H1 (cell line): ENCODE results near the gene DDX49. TPM values are rescaled to one million over a fixed set of nuclear protein-coding genes. Genes with fewer than 3 reads are reported as not detected.

Source experiments
- BACH1 ChIP-seq: IDR thresholded peaks from 2 replicates; pipeline ENCODE4 v1.6.1; 2012; ENCODE audit warnings: low read length, improper control_type of control experiment
- CTBP2 ChIP-seq: IDR thresholded peaks from 2 replicates; pipeline ENCODE4 v1.7.0; 2011; ENCODE audit warnings: borderline replicate concordance, mild to moderate bottlenecking, moderate library complexity, mixed read lengths, low read length; ENCODE audit not compliant: insufficient read depth, insufficient read length
- GTF2F1 ChIP-seq: IDR thresholded peaks from 2 replicates; pipeline ENCODE4 v1.6.1; 2012; ENCODE audit warnings: low read depth, low read length, improper control_type of control experiment, borderline replicate concordance
- RFX5 ChIP-seq: IDR thresholded peaks from 2 replicates; pipeline ENCODE4 v1.6.1; 2011; ENCODE audit warnings: low read depth, low read length, improper control_type of control experiment, borderline replicate concordance
- SUZ12 ChIP-seq: fragments of 200-600 bp; sonication (generic); IDR thresholded peaks from 2 replicates; pipeline ENCODE4 v1.6.1; 2012; ENCODE audit warnings: mild to moderate bottlenecking, inconsistent platforms, low read length, moderate library complexity, mixed read lengths
- TAF1 ChIP-seq: IDR thresholded peaks from 2 replicates; pipeline ENCODE4 v1.6.1; 2011; ENCODE audit warnings: mild to moderate bottlenecking, low read depth, low read length
- YY1 ChIP-seq: IDR thresholded peaks from 2 replicates; pipeline ENCODE4 v1.6.1; 2011; ENCODE audit warnings: low read depth, mild to moderate bottlenecking, low read length
- polyA plus RNA-seq, 7 experiments: library from polyadenylated mRNA; depleted of rRNA in 3 of 7; stranded (reverse) in 5 of 7; unstranded in 2 of 7; fragments of >200 nt in 5 of 7; fragments of 200-250 nt in 2 of 7; gene quantifications; 1 replicate in 5 of 7; 2 replicates in 1 of 7; 4 replicates in 1 of 7; pipeline versions ENCODE4 v1.2.1 to v1.2.3, GENCODE V29; 2011 to 2013; ENCODE audit warnings: missing spikeins in 2 of 7, mixed read lengths in 2 of 7
- total RNA-seq: library from RNA; stranded (reverse); fragmentation: NEBNext Ultra II Directional; extraction: Animal tissue kit (Norgen Biotek cat#: 25700); gene quantifications from 2 replicates; pipeline ENCODE4 v1.2.1, GENCODE V29; 2021
- TF ChIP-seq, protein P1 (sequence below): IDR thresholded peaks from 2 replicates; pipeline ENCODE4 v1.6.1; 2011; ENCODE audit warnings: low read length, improper control_type of control experiment

The DDX49 gene
- total and polyA plus RNA-seq, 2 of the 8 experiments (the other 6 are each of a cell fraction or from before 2014, with no cell fraction given): 41.3 to 46.5 TPM

DNA sequence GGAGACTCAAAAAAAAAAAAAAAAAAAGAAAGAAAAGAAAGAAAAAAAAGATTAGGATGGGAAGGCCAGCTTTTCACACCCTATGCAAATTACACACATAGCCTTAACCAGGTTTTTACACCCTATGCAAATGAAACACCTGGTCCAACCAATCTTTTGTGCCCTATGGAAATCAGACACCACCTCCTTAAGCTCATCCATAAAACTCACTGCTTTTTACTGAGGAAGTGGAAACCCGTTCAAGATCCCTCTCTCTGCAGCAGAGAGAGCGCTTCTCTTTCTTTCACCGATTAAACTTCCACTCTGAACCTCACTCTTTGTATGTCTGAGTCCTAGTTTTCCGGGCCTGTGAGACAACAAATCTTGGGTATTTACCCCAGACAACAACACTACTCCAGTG, 46.8 kb downstream of the DDX49 start (continued):
- TF ChIP-seq GTF2F1: no peak
- no peak for TF ChIP-seq BACH1
- no peak for TF ChIP-seq YY1
- TF ChIP-seq, protein P1, sequence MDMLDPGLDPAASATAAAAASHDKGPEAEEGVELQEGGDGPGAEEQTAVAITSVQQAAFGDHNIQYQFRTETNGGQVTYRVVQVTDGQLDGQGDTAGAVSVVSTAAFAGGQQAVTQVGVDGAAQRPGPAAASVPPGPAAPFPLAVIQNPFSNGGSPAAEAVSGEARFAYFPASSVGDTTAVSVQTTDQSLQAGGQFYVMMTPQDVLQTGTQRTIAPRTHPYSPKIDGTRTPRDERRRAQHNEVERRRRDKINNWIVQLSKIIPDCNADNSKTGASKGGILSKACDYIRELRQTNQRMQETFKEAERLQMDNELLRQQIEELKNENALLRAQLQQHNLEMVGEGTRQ: no peak
- TF ChIP-seq CTBP2: no peak
- TF ChIP-seq SUZ12: no peak
- TF ChIP-seq TAF1: no peak
- TF ChIP-seq RFX5: no peak
